ENCODE data around the gene FTCD.

DNA sequence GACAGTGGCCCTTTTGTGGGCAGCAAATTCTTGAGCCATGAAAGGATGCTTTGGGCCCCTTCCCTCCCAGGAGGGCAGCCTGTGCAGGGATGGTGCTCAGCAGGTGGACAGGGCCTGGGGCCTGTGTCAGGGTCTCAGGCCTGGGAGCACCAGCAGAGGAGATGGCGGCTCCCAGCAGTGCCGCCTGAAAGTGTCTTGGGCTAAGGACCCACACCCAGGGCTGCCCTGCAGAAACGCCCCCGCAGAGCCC is 23.9 kb downstream of the FTCD start:
- TF ChIP-seq, protein P1, sequence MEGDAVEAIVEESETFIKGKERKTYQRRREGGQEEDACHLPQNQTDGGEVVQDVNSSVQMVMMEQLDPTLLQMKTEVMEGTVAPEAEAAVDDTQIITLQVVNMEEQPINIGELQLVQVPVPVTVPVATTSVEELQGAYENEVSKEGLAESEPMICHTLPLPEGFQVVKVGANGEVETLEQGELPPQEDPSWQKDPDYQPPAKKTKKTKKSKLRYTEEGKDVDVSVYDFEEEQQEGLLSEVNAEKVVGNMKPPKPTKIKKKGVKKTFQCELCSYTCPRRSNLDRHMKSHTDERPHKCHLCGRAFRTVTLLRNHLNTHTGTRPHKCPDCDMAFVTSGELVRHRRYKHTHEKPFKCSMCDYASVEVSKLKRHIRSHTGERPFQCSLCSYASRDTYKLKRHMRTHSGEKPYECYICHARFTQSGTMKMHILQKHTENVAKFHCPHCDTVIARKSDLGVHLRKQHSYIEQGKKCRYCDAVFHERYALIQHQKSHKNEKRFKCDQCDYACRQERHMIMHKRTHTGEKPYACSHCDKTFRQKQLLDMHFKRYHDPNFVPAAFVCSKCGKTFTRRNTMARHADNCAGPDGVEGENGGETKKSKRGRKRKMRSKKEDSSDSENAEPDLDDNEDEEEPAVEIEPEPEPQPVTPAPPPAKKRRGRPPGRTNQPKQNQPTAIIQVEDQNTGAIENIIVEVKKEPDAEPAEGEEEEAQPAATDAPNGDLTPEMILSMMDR (IDR thresholded peaks at IDR 0.05): no peak
- no peak for TF ChIP-seq POLR2A (IDR thresholded peaks at IDR 0.05)
